ENCODE measurements around the gene MAOA. TPM values are rescaled to one million over a fixed set of nuclear protein-coding genes. Genes with fewer than 3 reads are reported as not detected.
"Not testable (repeated sequence)": the region's sequence is repeated elsewhere in the genome, so short reads cannot be mapped to it uniquely, and the experiment has no call there.

Gene MAOA
- total RNA-seq, 1 donor from 2014 or later = 1.8 TPM

- Mint-ChIP-seq H3K27ac (ENCODE audit: unreplicated experiment) (no peak overlapping the region), H3K4me3 (ENCODE audit: unreplicated experiment) (no peak overlapping the region), H3K4me1 (ENCODE audit: low read depth, unreplicated experiment) (no peaks in the 10 kb centered on the region), H3K36me3 (ENCODE audit: low read depth, unreplicated experiment) (no peaks in the 10 kb centered on the region), H3K9me3 (ENCODE audit: unreplicated experiment) (no peaks in the 10 kb centered on the region), H3K27me3 (ENCODE audit: low read depth, unreplicated experiment) (no peaks in the 10 kb centered on the region)
- no peak overlapping the region for H3K27ac ChIP-seq (ENCODE audit: low read depth, low read length)
- DNase-seq (ENCODE audit: low read depth) (no peak), FAIRE-seq (no peak)
- H3K9ac ChIP-seq (ENCODE audit: low read length) = no peak overlapping the region
- H3K36me3 ChIP-seq (ENCODE audit: insufficient read depth, low read length) = no peaks in the 10 kb centered on the region
- TF ChIP-seq EZH2 (IDR thresholded peaks at IDR 0.05; ENCODE audit: insufficient read depth, low read length) = no peak
- TF ChIP-seq CTCF (IDR thresholded peaks at IDR 0.05; ENCODE audit: insufficient read depth, low read depth, low read length) = no peak
- no peaks in the 10 kb centered on the region for H3K79me2 ChIP-seq (ENCODE audit: insufficient read depth, low read length)
- no peaks in the 10 kb centered on the region for H3K9me3 ChIP-seq (ENCODE audit: insufficient read depth, low read depth, low read length)
- no peaks in the 10 kb centered on the region for H3K27me3 ChIP-seq (ENCODE audit: insufficient read depth, low read length)
- no peak overlapping the region for H3K4me2 ChIP-seq (ENCODE audit: low read length)
- no peak overlapping the region for H2AFZ ChIP-seq (ENCODE audit: low read depth, low read length)
- H3K4me1 ChIP-seq (ENCODE audit: insufficient read depth, low read length) = no peaks in the 10 kb centered on the region
- H3K4me3 ChIP-seq (ENCODE audit: insufficient read depth, low read depth, low read length) = no peak overlapping the region
- H4K20me1 ChIP-seq (ENCODE audit: insufficient read depth, low read length) = no peaks in the 10 kb centered on the region
Measured at GRCh38 chrX:43664258-43664657, 8.2 kb downstream of the MAOA start.

GRCh38 chrX:43664708-43665107 is 8.6 kb downstream of the MAOA start:
- Histone ChIP-seq H3K36me3 (ENCODE audit: insufficient read depth, low read length) (no peaks in the 10 kb centered on the region), H4K20me1 (ENCODE audit: insufficient read depth, low read length) (no peaks in the 10 kb centered on the region), H2AFZ (ENCODE audit: low read depth, low read length) (no peak overlapping the region), H3K4me1 (ENCODE audit: insufficient read depth, low read length) (no peaks in the 10 kb centered on the region), H3K4me2 (ENCODE audit: low read length) (no peak overlapping the region), H3K9me3 (ENCODE audit: insufficient read depth, low read depth, low read length) (no peaks in the 10 kb centered on the region), H3K79me2 (ENCODE audit: insufficient read depth, low read length) (no peaks in the 10 kb centered on the region), H3K27ac (ENCODE audit: low read depth, low read length) (no peak overlapping the region), H3K9ac (ENCODE audit: low read length) (no peak overlapping the region), H3K4me3 (ENCODE audit: insufficient read depth, low read depth, low read length) (no peak overlapping the region), H3K27me3 (ENCODE audit: insufficient read depth, low read length) (no peaks in the 10 kb centered on the region)
- Mint-ChIP-seq H3K36me3 (ENCODE audit: low read depth, unreplicated experiment) (no peaks in the 10 kb centered on the region), H3K27ac (ENCODE audit: unreplicated experiment) (no peak overlapping the region), H3K27me3 (ENCODE audit: low read depth, unreplicated experiment) (no peaks in the 10 kb centered on the region), H3K4me3 (ENCODE audit: unreplicated experiment) (no peak overlapping the region), H3K9me3 (ENCODE audit: unreplicated experiment) (no peaks in the 10 kb centered on the region), H3K4me1 (ENCODE audit: low read depth, unreplicated experiment) (no peaks in the 10 kb centered on the region)
- FAIRE-seq = no peak
- TF ChIP-seq EZH2 (IDR thresholded peaks at IDR 0.05; ENCODE audit: insufficient read depth, low read length) (no peak), CTCF (IDR thresholded peaks at IDR 0.05; ENCODE audit: insufficient read depth, low read depth, low read length) (no peak)
- DNase-seq (ENCODE audit: low read depth) = no peak

GRCh38 chrX:43666311-43666912 is 10.3 kb downstream of the MAOA start:
- no peak overlapping the region for H3K27ac Mint-ChIP-seq (ENCODE audit: unreplicated experiment)
- no peak overlapping the region for H3K9ac ChIP-seq (ENCODE audit: low read length)
- no peaks in the 10 kb centered on the region for H3K4me1 Mint-ChIP-seq (ENCODE audit: low read depth, unreplicated experiment)
- DNase-seq (ENCODE audit: low read depth) (no peak), FAIRE-seq (peak; percentile 58)
- no peak overlapping the region for H2AFZ ChIP-seq (ENCODE audit: low read depth, low read length)
- H3K4me2 ChIP-seq (ENCODE audit: low read length) = no peak overlapping the region
- no peaks in the 10 kb centered on the region for H3K27me3 ChIP-seq (ENCODE audit: insufficient read depth, low read length)
- H3K79me2 ChIP-seq (ENCODE audit: insufficient read depth, low read length) = no peaks in the 10 kb centered on the region
- no peaks in the 10 kb centered on the region for H3K9me3 ChIP-seq (ENCODE audit: insufficient read depth, low read depth, low read length)
- H3K27me3 Mint-ChIP-seq (ENCODE audit: low read depth, unreplicated experiment) = no peaks in the 10 kb centered on the region
- H3K4me3 ChIP-seq (ENCODE audit: insufficient read depth, low read depth, low read length) = no peak overlapping the region
- H3K36me3 ChIP-seq (ENCODE audit: insufficient read depth, low read length) = no peaks in the 10 kb centered on the region
- no peak for TF ChIP-seq CTCF (IDR thresholded peaks at IDR 0.05; ENCODE audit: insufficient read depth, low read depth, low read length)
- no peak for TF ChIP-seq EZH2 (IDR thresholded peaks at IDR 0.05; ENCODE audit: insufficient read depth, low read length)
- H3K36me3 Mint-ChIP-seq (ENCODE audit: low read depth, unreplicated experiment) = no peaks in the 10 kb centered on the region
- H3K4me3 Mint-ChIP-seq (ENCODE audit: unreplicated experiment) = no peak overlapping the region
- no peaks in the 10 kb centered on the region for H4K20me1 ChIP-seq (ENCODE audit: insufficient read depth, low read length)
- no peaks in the 10 kb centered on the region for H3K9me3 Mint-ChIP-seq (ENCODE audit: unreplicated experiment)
- H3K4me1 ChIP-seq (ENCODE audit: insufficient read depth, low read length) = no peaks in the 10 kb centered on the region
- H3K27ac ChIP-seq (ENCODE audit: low read depth, low read length) = no peak overlapping the region

GRCh38 chrX:43675965-43676628 is 20.0 kb downstream of the MAOA start:
- H3K36me3 ChIP-seq (ENCODE audit: insufficient read depth, low read length); H3K79me2 ChIP-seq (ENCODE audit: insufficient read depth, low read length); DNase-seq (ENCODE audit: low read depth); FAIRE-seq; H3K9me3 ChIP-seq (ENCODE audit: insufficient read depth, low read depth, low read length); H2AFZ ChIP-seq (ENCODE audit: low read depth, low read length); H3K9ac ChIP-seq (ENCODE audit: low read length); H3K4me2 ChIP-seq (ENCODE audit: low read length); H3K27me3 ChIP-seq (ENCODE audit: insufficient read depth, low read length); H4K20me1 ChIP-seq (ENCODE audit: insufficient read depth, low read length); H3K36me3 Mint-ChIP-seq (ENCODE audit: low read depth, unreplicated experiment); H3K27ac Mint-ChIP-seq (ENCODE audit: unreplicated experiment); H3K4me3 ChIP-seq (ENCODE audit: insufficient read depth, low read depth, low read length); H3K27me3 Mint-ChIP-seq (ENCODE audit: low read depth, unreplicated experiment); H3K9me3 Mint-ChIP-seq (ENCODE audit: unreplicated experiment); H3K27ac ChIP-seq (ENCODE audit: low read depth, low read length); H3K4me1 ChIP-seq (ENCODE audit: insufficient read depth, low read length); H3K4me3 Mint-ChIP-seq (ENCODE audit: unreplicated experiment); H3K4me1 Mint-ChIP-seq (ENCODE audit: low read depth, unreplicated experiment): not testable (repeated sequence)
